Posterior cingulate gyrus (tissue), 11 donors: ENCODE results near the gene H2AZ2.
A peak's percentile ranks its signal among the peaks of the same experiment; 100 is the strongest.
"Not testable (repeated sequence)": the region's sequence is repeated elsewhere in the genome, so short reads cannot be mapped to it uniquely, and the experiment has no call there.

Experiments
- DNase-seq, 10 donors: peaks; one replicate each; pipeline versions ENCODE4 v3.0.0 to v3.0.0-alpha.2; 2020 to 2021; ENCODE audit warnings: mixed read lengths in 3 of 10
- intact Hi-C: fragments of 100-400 bp; cut with DNase I; formaldehyde crosslinking; loops from one replicate; pipeline ENCODE4 v1.15.1; 2023

H2AZ2 gene

DNA sequence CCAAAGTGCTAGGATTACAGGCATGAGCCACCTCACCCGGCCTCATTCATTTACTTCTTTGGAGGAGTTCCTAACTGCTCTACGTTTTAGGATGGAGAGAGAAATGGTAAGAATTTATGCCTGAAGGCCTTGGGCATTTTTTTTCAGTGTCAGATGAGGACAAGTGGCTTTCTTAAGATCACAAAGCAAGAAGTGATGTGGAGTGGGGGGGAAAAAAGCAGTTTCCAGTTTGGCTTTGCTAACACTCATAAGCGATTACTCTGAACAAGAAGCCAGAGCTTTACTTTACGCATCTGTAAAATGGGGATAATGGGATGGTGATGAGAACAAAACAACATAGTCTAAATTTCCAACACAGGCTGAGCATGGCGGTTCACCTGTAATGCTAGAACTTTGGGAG is 54.0 kb downstream of the H2AZ2 start:
- peak in 1 of 10 donors; percentile 5 for DNase-seq
- intact Hi-C loops, result no loop called here

DNA sequence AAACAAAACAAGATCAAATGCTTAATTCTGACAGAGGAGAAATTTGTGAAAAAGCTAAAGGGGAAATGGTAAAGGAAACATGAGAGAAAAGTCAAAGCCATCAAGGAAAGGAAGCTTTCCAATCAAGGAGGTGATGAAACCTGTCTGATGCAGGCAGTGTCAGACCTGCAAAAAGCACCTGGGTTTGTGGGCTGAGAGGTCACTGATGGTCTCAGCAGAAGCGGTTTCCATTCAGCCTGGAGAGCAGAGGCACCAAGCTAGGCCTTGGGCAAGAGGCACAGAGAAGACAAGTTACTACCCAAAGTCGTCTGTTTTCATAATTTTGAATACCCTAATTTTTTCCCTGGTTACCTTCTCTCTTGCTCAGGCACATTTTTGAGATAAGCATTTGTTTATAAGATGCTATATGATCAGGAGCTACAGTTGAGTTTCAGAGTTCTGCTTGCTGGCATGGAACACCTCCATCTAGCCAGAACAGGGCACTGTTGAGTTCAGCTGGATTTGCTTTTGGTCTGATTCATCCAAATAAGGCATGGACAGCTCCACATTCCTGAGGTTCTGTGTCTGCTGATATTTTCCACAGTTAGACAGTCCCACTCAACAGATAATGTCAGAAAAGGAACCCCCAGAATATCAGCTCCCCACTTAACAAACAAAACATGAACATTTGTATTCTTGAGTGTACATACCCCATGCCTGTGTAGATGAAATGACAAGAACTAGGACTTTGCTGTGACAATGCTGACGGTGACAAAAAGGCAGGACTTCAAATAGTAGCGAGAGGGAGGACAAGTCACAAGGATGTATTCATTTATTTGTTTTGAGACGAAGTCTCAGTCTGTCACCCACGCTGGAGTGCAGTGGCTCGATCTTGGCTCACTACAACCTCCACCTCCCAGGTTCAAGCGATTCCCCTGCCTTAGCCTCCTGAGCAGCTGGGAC is 56.3 kb downstream of the H2AZ2 start:
- intact Hi-C loops, result no loop called here
- DNase-seq, result peak in 1 of 10 donors; percentile 10

DNA sequence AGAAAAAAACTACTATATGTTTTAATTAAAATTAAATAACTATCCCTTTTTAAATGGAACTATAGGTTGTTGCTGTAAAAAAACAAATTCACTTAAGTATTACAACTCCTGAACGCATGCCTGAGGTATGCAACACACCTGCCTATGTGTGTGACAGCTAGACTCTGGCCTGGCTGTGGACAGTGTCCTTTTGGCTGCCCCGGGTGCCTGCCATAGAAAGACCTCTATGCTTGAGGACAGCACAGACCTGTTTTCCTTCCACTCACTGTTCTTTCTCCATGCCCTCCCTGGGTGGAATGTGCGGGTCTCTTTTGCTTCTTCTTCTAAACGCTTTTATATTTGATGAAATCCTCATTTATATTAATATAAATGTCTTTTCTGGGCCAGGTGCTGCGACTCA is 57.9 kb downstream of the H2AZ2 start:
- intact Hi-C loops, result no loop called here
- DNase-seq, result peak in 1 of 10 donors; percentile 68

DNA sequence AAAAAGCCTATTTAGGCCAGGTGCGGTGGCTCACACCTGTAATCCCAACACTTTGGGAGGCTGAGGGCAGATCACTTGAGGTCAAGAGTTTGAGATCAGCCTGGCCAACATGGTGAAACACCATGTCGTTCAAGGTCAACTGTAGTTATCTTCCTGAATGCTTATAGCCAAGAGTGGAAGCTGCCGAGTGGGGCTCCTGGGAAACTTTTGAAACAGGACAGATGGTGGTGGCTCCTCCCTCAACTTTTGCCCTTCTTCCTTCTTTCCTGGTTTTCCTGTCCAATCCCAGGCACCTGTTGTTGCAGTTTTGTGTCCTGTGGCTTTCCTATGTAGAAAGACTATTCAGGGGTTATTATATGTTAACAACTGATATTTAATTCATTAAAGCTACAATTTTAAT is 60.1 kb downstream of the H2AZ2 start:
- DNase-seq, result no peak
- intact Hi-C loops, result no loop called here

DNA sequence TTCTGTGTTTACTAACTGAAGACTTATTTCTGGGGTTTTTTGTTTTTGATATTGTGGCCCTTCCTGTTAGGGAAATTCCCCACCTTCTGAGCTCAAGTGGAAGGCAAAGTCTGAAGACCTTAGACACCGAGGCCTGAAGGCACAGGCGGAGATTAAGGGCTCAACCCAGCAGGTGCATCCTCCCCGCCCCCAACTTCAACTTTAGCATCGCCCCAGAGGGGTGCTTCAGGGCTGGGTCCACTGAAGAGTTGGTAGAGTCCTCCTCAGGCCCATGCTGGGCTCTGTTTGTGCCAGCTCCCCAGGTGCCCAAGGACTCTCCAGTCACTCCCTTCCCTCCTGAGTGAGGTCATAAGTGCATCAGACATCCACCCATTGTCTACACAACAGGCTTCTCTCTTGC is 60.8 kb downstream of the H2AZ2 start:
- no peak for DNase-seq
- intact Hi-C loops, result no loop called here

DNA sequence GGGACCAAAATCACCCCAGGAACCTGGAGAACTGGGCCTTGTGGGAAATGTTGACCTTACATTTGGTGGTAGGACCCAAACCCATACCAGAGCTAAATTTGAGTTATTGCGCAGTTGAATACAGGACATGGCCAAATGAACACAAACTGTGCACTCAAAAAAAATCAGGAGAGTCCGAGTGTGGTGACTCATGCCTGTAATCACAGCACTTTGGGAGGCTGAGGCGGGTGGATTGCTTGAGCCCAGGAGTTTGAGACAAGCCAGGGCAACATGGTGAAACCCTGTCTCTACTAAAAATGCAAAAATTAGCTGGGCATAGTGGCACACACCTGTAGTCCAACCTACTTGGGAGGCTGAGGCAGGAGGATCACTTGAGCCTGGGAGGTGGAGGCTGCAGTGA is 62.7 kb downstream of the H2AZ2 start:
- intact Hi-C loops, DNase-seq: not testable (repeated sequence)

DNA sequence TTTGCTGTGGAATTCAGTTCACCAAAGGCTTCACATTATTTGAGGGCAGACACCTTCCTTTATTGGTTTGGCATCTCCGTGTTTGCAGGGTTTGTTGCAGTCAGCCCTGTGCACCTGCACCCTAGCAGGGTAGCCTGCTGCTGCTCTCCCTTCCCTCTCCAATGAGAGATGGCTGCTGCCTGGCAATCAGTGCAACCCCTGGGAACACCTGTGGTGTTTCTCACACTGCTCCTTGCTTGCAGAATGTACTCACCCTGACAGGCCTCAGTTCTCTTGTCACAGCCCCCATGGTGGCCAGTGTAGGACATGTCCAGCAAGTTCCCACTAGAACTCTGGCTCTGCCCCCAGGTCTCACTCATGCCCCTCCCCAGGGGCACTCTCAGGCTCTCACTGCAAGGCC is 63.5 kb downstream of the H2AZ2 start:
- intact Hi-C loops, result no loop called here
- DNase-seq, result peak in 1 of 10 donors; percentile 13

DNA sequence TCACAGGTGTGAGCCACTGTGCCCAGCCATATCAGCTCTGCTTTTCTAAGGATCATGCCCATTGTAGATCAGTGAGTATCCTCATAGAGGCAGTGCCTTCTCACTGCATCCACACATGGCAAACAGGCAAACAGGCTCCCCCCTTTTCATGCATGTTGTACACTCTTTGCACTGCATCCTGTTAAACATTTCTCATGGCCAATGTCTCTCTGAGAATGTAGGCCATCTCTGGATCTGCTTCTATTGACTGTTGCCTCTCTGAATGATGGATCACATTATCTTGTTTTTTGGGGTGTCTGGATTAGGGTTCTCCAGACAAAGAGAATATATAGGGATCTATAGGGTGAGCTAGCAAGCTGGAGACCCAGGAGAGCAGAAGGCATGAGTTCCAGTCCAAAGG is 64.5 kb downstream of the H2AZ2 start:
- DNase-seq, result no peak
- intact Hi-C loops, result no loop called here

DNA sequence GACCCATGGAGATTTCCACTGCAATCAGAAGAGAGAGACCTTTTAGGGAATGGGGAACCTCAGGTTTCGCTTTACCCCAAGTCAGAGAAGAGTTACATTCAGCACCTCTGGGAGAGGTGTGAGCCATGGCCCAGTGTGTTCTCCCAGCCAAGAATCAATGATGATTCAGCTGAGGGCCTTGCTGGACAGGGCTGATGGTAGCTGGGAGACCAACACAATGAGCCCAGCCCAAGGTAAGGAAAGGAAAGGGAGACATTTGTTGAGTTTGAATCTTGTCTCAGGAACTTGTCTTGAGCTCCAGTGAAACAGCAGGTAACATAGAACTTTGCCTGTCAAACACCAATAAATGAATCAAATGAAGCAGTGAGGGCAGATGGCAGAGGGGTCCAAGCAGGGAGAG is 65.4 kb downstream of the H2AZ2 start:
- DNase-seq, result no peak
- intact Hi-C loops, result no loop called here
